NCI-H1092 (cell line): ENCODE results near the gene NUMB.

Experiments
- DNase-seq: peaks from one replicate; lab custom pipeline; 2025; lab: John Stamatoyannopoulos, UW

Gene NUMB

GRCh38 chr14:73232984-73233383 is 225.4 kb downstream of the NUMB start:
- DNase-seq, result no peak

- DNase-seq, result no peak
These were observed 226.1 kb downstream of the NUMB start for GRCh38 chr14:73231981-73232851.

- no peak for DNase-seq
These were observed 228.3 kb downstream of the NUMB start for GRCh38 chr14:73230051-73230450.

GRCh38 chr14:73227812-73228781 is 230.2 kb downstream of the NUMB start:
- no peak for DNase-seq

- DNase-seq, result no peak
These were observed 232.8 kb downstream of the NUMB start for GRCh38 chr14:73225496-73225895.
